Keratinocyte (primary cell): Measurements from ENCODE around the gene WDR3. TPM values are rescaled to one million over a fixed set of nuclear protein-coding genes. Genes with fewer than 3 reads are reported as not detected.
A peak's percentile ranks its signal among the peaks of the same experiment; 100 is the strongest.

Experiments
- DNase-seq: peaks from one replicate; pipeline ENCODE4 v3.0.0-alpha.2; 2011; ENCODE audit warnings: low read depth, missing footprints, low spot score
- FAIRE-seq: peaks from 2 replicates; lab custom pipeline; 2011; peaks lifted over from hg19 to GRCh38; lab: Jason Lieb, UNC
- H2AFZ ChIP-seq: 2 replicates; pipeline ENCODE4 v1.6.0; 2012; ENCODE audit warnings: low read length, control low read depth, inconsistent platforms; ENCODE audit not compliant: control insufficient read depth
- H3K27ac ChIP-seq: 2 replicates; pipeline ENCODE4 v1.5.1; 2011; ENCODE audit warnings: low read length; ENCODE audit not compliant: control insufficient read depth, insufficient read depth
- H3K27me3 ChIP-seq: 3 replicates; pipeline ENCODE4 v1.6.0; 2011; ENCODE audit warnings: low read length; ENCODE audit not compliant: control insufficient read depth, insufficient read depth; ENCODE audit errors: extremely low read depth
- H3K36me3 ChIP-seq, 2 experiments: 2 replicates in 1 of 2; 3 replicates in 1 of 2; pipeline ENCODE4 v1.5.1; 2011; ENCODE audit warnings: low read length in 2 of 2, mild to moderate bottlenecking in 1 of 2; ENCODE audit not compliant: control insufficient read depth in 2 of 2, insufficient read depth in 2 of 2; ENCODE audit errors: extremely low read depth in 1 of 2
- H3K4me1 ChIP-seq: 3 replicates; pipeline ENCODE4 v1.5.1; 2011; ENCODE audit warnings: low read length; ENCODE audit not compliant: control insufficient read depth, insufficient read depth; ENCODE audit errors: extremely low read depth
- H3K4me2 ChIP-seq: 3 replicates; pipeline ENCODE4 v1.6.0; 2011; ENCODE audit warnings: low read depth, low read length; ENCODE audit not compliant: control insufficient read depth, insufficient read depth; ENCODE audit errors: extremely low read depth
- H3K4me3 ChIP-seq, 3 experiments: fragments of 200-600 bp in 1 of 3; sonication (generic) in 1 of 3; 2 replicates in 2 of 3; 3 replicates in 1 of 3; pipeline ENCODE4 v1.5.1; 2011 to 2016; ENCODE audit warnings: low read length in 3 of 3, mild to moderate bottlenecking in 3 of 3, control low read depth in 2 of 3, inconsistent platforms in 1 of 3, low read depth in 1 of 3, mixed read lengths in 1 of 3, mixed run types in 1 of 3, moderate library complexity in 1 of 3; ENCODE audit not compliant: control insufficient read depth in 2 of 3, insufficient read depth in 2 of 3; ENCODE audit errors: extremely low read depth in 1 of 3
- H3K79me2 ChIP-seq: 2 replicates; pipeline ENCODE4 v1.6.0; 2012; ENCODE audit warnings: low read length; ENCODE audit not compliant: control insufficient read depth, insufficient read depth
- H3K9ac ChIP-seq: 3 replicates; pipeline ENCODE4 v1.6.0; 2011; ENCODE audit warnings: low read length; ENCODE audit not compliant: control insufficient read depth, insufficient read depth; ENCODE audit errors: extremely low read depth
- H3K9me1 ChIP-seq: 3 replicates; pipeline ENCODE4 v1.6.0; 2011; ENCODE audit warnings: low read length; ENCODE audit not compliant: control insufficient read depth, insufficient read depth; ENCODE audit errors: extremely low read depth
- H3K9me3 ChIP-seq: 2 replicates; pipeline ENCODE4 v1.5.1; 2012; ENCODE audit warnings: low read depth, low read length; ENCODE audit not compliant: control insufficient read depth
- H4K20me1 ChIP-seq: 3 replicates; pipeline ENCODE4 v1.6.0; 2011; ENCODE audit warnings: low read length; ENCODE audit not compliant: control insufficient read depth, insufficient read depth; ENCODE audit errors: extremely low read depth
- CTCF ChIP-seq, 3 experiments: IDR thresholded peaks in 1 of 3; conservative IDR thresholded peaks in 1 of 3; optimal IDR thresholded peaks in 1 of 3; 2 replicates in 2 of 3; 3 replicates in 1 of 3; pipeline versions ENCODE3 to v1.5.1; 2011; ENCODE audit warnings: low read length in 3 of 3, mild to moderate bottlenecking in 3 of 3, moderate library complexity in 2 of 3, control low read depth in 1 of 3, inconsistent platforms in 1 of 3; ENCODE audit not compliant: insufficient read depth in 2 of 3; ENCODE audit errors: extremely low read depth in 1 of 3
- EZH2 ChIP-seq: IDR thresholded peaks from one replicate; pipeline ENCODE4 v1.6.1; 2012; ENCODE audit warnings: inconsistent platforms, mild to moderate bottlenecking, low read length, moderate library complexity
- dilution Hi-C: fragments of 300-500 bp; cut with MboI; formaldehyde crosslinking; loops from one replicate; pipeline ENCODE4 v1.7.0; 2020; ENCODE audit warnings: low sequenced_read_pairs; ENCODE audit not compliant: extremely low pct_ligation_motif_present
- polyA plus RNA-seq, 5 experiments: library from polyadenylated mRNA; depleted of rRNA in 3 of 5; stranded (reverse) in 3 of 5; stranded (forward) in 1 of 5; unstranded in 1 of 5; fragments of >200 nt; gene quantifications; 1 replicate in 1 of 5; 2 replicates in 3 of 5; 3 replicates in 1 of 5; pipeline versions ENCODE4 v1.2.1 to v1.2.3, GENCODE V29; 2011 to 2012; ENCODE audit warnings: missing spikeins in 2 of 5, low read depth in 1 of 5, low replicate concordance in 1 of 5

WDR3 gene
- polyA plus RNA-seq, 1 donor (not counting 4 experiments of a cell fraction or from before 2014, with no cell fraction given): 47.8 TPM

GRCh38 chr1:117928881-117929342 is 627 bp upstream of the WDR3 start:
- FAIRE-seq (peak; percentile 48), DNase-seq (no peak)
- Histone ChIP-seq H3K27ac (peak overlapping the region; percentile 75), H3K4me2 (peak overlapping the region; percentile 90), H3K27me3 (no peaks in the 10 kb centered on the region), H3K4me1 (peaks cover 16% of the 10 kb centered on the region), H3K9me1 (no peaks in the 10 kb centered on the region), H3K4me3 (peak overlapping the region; percentile 93 to 100 (median 97)), H2AFZ (peak overlapping the region; percentile 89), H3K36me3 (peaks cover 3 to 6% of the 10 kb centered on the region in 2 experiments), H3K79me2 (peaks cover 84% of the 10 kb centered on the region), H4K20me1 (no peaks in the 10 kb centered on the region), H3K9me3 (no peaks in the 10 kb centered on the region), H3K9ac (peak overlapping the region; percentile 92)
- TF ChIP-seq EZH2: no peak
- peak in 2 of 3 experiments; percentile 8 to 23 for TF ChIP-seq CTCF (optimal IDR thresholded peaks at IDR 0.05 in 1 of 3, IDR thresholded peaks at IDR 0.05 in 1 of 3, conservative IDR thresholded peaks at IDR 0.05 in 1 of 3; ENCODE audit: extremely low read depth in 1 of 3, insufficient read depth in 2 of 3, low read length in 3 of 3)
- dilution Hi-C loops: no loop called here

GRCh38 chr1:117930173-117930447 is 571 bp downstream of the WDR3 start:
- peak overlapping the region; percentile 92 for H3K9ac ChIP-seq
- H3K27ac ChIP-seq: peak overlapping the region; percentile 75
- H3K4me3 ChIP-seq: peak overlapping the region; percentile 93 to 100 (median 97)
- peak overlapping the region; percentile 100 for H2AFZ ChIP-seq
- DNase-seq (no peak), FAIRE-seq (no peak)
- H3K36me3 ChIP-seq: peaks cover 5 to 15% of the 10 kb centered on the region in 2 experiments
- H3K9me3 ChIP-seq: no peaks in the 10 kb centered on the region
- dilution Hi-C loops: no loop called here
- no peak for TF ChIP-seq CTCF (optimal IDR thresholded peaks at IDR 0.05 in 1 of 3, IDR thresholded peaks at IDR 0.05 in 1 of 3, conservative IDR thresholded peaks at IDR 0.05 in 1 of 3; ENCODE audit: extremely low read depth in 1 of 3, insufficient read depth in 2 of 3, low read length in 3 of 3)
- no peak for TF ChIP-seq EZH2
- H4K20me1 ChIP-seq: no peaks in the 10 kb centered on the region
- H3K4me2 ChIP-seq: peak overlapping the region; percentile 79
- H3K4me1 ChIP-seq: peaks cover 16% of the 10 kb centered on the region
- H3K27me3 ChIP-seq: no peaks in the 10 kb centered on the region
- no peaks in the 10 kb centered on the region for H3K9me1 ChIP-seq
- H3K79me2 ChIP-seq: peaks cover 81% of the 10 kb centered on the region
